ENCODE data around the gene CREB1.

Gene CREB1

GRCh38 chr2:207525296-207525695 lies 4.5 kb upstream of the CREB1 start:
- H3K36me3 Mint-ChIP-seq (ENCODE audit: low read depth), result no peaks in the 10 kb centered on the region
- no peak overlapping the region for H3K27ac Mint-ChIP-seq

GRCh38 chr2:207528980-207529329 lies 807 bp upstream of the CREB1 start:
- Mint-ChIP-seq H3K36me3 (ENCODE audit: low read depth) (no peaks in the 10 kb centered on the region), H3K27me3 (ENCODE audit: low read depth) (peaks cover 11% of the 10 kb centered on the region), H3K4me1 (peaks cover 20% of the 10 kb centered on the region), H3K4me3 (peak overlapping the region; percentile 93 to 97 (median 97)), H3K27ac (peak overlapping the region; percentile 17 to 96 (median 96)), H3K9me3 (no peaks in the 10 kb centered on the region)
- TF ChIP-seq CTCF (IDR thresholded peaks at IDR 0.05; ENCODE audit: unreplicated experiment in 3 of 3), result no peak

More at GRCh38 chr2:207525296-207525695, 4.5 kb upstream of the CREB1 start:
- TF ChIP-seq CTCF (IDR thresholded peaks at IDR 0.05; ENCODE audit: unreplicated experiment in 3 of 3), result no peak
- Mint-ChIP-seq H3K9me3 (no peaks in the 10 kb centered on the region), H3K4me3 (peak overlapping the region in 1 of 3 experiments; percentile 7), H3K4me1 (no peaks in the 10 kb centered on the region), H3K27me3 (ENCODE audit: low read depth) (peaks cover 11% of the 10 kb centered on the region)

- peak overlapping the region; percentile 93 to 97 (median 96) for H3K4me3 Mint-ChIP-seq
- TF ChIP-seq CTCF (IDR thresholded peaks at IDR 0.05; ENCODE audit: unreplicated experiment in 3 of 3), result no peak
- peaks cover 11% of the 10 kb centered on the region for H3K27me3 Mint-ChIP-seq (ENCODE audit: low read depth)
- H3K27ac Mint-ChIP-seq, result peak overlapping the region; percentile 97 to 99 (median 99)
- peaks cover 30% of the 10 kb centered on the region for H3K4me1 Mint-ChIP-seq
- H3K36me3 Mint-ChIP-seq (ENCODE audit: low read depth), result no peaks in the 10 kb centered on the region
- H3K9me3 Mint-ChIP-seq, result no peaks in the 10 kb centered on the region
Measured at GRCh38 chr2:207530160-207531031, 634 bp downstream of the CREB1 start.

GRCh38 chr2:207531032-207531952 lies 1.5 kb downstream of the CREB1 start:
- peak overlapping the region; percentile 92 to 97 (median 92) for H3K4me3 Mint-ChIP-seq
- peak overlapping the region; percentile 97 to 99 (median 97) for H3K27ac Mint-ChIP-seq
- TF ChIP-seq CTCF (IDR thresholded peaks at IDR 0.05; ENCODE audit: unreplicated experiment in 3 of 3), result no peak
- peaks cover 31% of the 10 kb centered on the region for H3K4me1 Mint-ChIP-seq
- peaks cover 11% of the 10 kb centered on the region for H3K27me3 Mint-ChIP-seq (ENCODE audit: low read depth)
- no peaks in the 10 kb centered on the region for H3K9me3 Mint-ChIP-seq
- H3K36me3 Mint-ChIP-seq (ENCODE audit: low read depth), result no peaks in the 10 kb centered on the region

- Mint-ChIP-seq H3K4me1 (peaks cover 31% of the 10 kb centered on the region), H3K27ac (peak overlapping the region in 1 of 3 experiments; percentile 57), H3K4me3 (peak overlapping the region; percentile 49 to 92 (median 92)), H3K36me3 (ENCODE audit: low read depth) (peaks cover 5% of the 10 kb centered on the region), H3K9me3 (no peaks in the 10 kb centered on the region), H3K27me3 (ENCODE audit: low read depth) (peaks cover 8% of the 10 kb centered on the region)
- no peak for TF ChIP-seq CTCF (IDR thresholded peaks at IDR 0.05; ENCODE audit: unreplicated experiment in 3 of 3)
Measured at GRCh38 chr2:207532676-207533075, 2.9 kb downstream of the CREB1 start.
